ENCODE data around the gene DCST2. TPM values are rescaled to one million over a fixed set of nuclear protein-coding genes. Genes with fewer than 3 reads are reported as not detected.

Gene DCST2
- total and polyA plus RNA-seq, 10 of the 15 experiments (the other 5 are each of a cell fraction or from before 2014, with no cell fraction given) = 0.33 to 0.41 (median 0.36) TPM; not detected in 7

DNA sequence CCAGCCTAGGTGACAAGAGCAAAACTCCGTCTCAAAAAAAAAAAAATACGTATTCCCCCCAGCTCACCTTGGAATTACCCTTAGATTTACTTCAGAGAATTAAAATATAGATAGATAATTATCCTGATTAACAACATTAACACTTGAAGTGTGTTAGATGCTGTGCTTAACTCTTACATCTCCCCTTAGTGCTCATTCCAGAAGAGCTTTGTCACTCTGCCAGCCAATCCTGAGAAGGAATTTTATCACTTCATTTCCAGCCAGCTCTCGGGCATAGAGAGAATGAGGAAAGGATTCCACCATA, 61.4 kb downstream of the DCST2 start:
- no peak for DNase-seq (ENCODE audit: low read depth, low spot score)
- ChIA-PET RAD21 (ENCODE audit: unreplicated experiment) (interaction anchor here (0.9 to 2.8 kb wide), 4 partner anchors 11 to 27 kb away, joined by 3 to 20 read pairs (median 9); partner anchors contain the start of genes FLAD1 and PYGO2), POLR2A (interaction anchor here (0.6 to 9.8 kb wide), 7 partner anchors 11 to 301 kb away, joined by 3 to 140 read pairs (median 4); partner anchors contain the start of genes CLK2, FLAD1, PBXIP1 and PMVK), SMC1A (ENCODE audit: uncharacterized antibody, unreplicated experiment) (interaction anchor here (1.4 to 3.2 kb wide), 4 partner anchors 11 to 102 kb away, joined by 3 to 21 read pairs (median 5); partner anchors contain the start of genes FLAD1, KCNN3 and PBXIP1), CTCF (interaction anchor here (0.6 to 20.6 kb wide), 8 partner anchors 10 to 45 kb away, joined by 3 to 226 read pairs (median 4); partner anchors contain the start of genes LENEP, PBXIP1, PYGO2 and ZBTB7B)
- Histone ChIP-seq H3K4me1 (ENCODE audit: control insufficient read depth, insufficient read depth, low read length) (peaks cover 28% of the 10 kb centered on the region), H3K27me3 (replicated peaks in 1 of 2; ENCODE audit: control insufficient read depth in 2 of 2, insufficient read depth in 2 of 2, low read length in 1 of 2) (no peaks in the 10 kb centered on the region), H3K4me2 (ENCODE audit: control insufficient read depth, insufficient read depth) (peak overlapping the region; percentile 88), H3K9ac (ENCODE audit: control insufficient read depth, insufficient read depth, low read length) (no peak overlapping the region), H3K79me2 (ENCODE audit: control insufficient read depth, insufficient read depth, low read length) (peaks cover 65% of the 10 kb centered on the region), H4K20me1 (ENCODE audit: control insufficient read depth, insufficient read depth) (no peaks in the 10 kb centered on the region), H3K27ac (ENCODE audit: control insufficient read depth, insufficient read depth) (no peak overlapping the region), H3K9me3 (replicated peaks; ENCODE audit: control insufficient read depth, insufficient read depth, low read length) (no peaks in the 10 kb centered on the region), H2AFZ (ENCODE audit: control insufficient read depth, low read depth, low read length) (no peak overlapping the region), H3K36me3 (ENCODE audit: control insufficient read depth in 2 of 2, insufficient read depth in 2 of 2, low read length in 1 of 2) (peaks cover 4 to 8% of the 10 kb centered on the region in 2 experiments; a peak in 3 of 4 replicates), H3K4me3 (no peak overlapping the region)
- no peak for ATAC-seq
- intact Hi-C loops (cut with micrococcal nuclease; ENCODE audit: unreplicated experiment) (loop anchor here (5.0 kb wide), 1 partner anchor 90 kb away; the partner anchor contains the start of gene EFNA4), in situ Hi-C loops (cut with MboI) (no loop called here)
- TF ChIP-seq POU2F2 (IDR thresholded peaks at IDR 0.05; ENCODE audit: borderline replicate concordance, low read depth, low read length) = no peak
- TF ChIP-seq CHD4 (IDR thresholded peaks at IDR 0.05) = no peak
- TF ChIP-seq ZNF274 (IDR thresholded peaks at IDR 0.05; ENCODE audit: insufficient read depth, insufficient read length) = no peak
- TF ChIP-seq, protein P1, sequence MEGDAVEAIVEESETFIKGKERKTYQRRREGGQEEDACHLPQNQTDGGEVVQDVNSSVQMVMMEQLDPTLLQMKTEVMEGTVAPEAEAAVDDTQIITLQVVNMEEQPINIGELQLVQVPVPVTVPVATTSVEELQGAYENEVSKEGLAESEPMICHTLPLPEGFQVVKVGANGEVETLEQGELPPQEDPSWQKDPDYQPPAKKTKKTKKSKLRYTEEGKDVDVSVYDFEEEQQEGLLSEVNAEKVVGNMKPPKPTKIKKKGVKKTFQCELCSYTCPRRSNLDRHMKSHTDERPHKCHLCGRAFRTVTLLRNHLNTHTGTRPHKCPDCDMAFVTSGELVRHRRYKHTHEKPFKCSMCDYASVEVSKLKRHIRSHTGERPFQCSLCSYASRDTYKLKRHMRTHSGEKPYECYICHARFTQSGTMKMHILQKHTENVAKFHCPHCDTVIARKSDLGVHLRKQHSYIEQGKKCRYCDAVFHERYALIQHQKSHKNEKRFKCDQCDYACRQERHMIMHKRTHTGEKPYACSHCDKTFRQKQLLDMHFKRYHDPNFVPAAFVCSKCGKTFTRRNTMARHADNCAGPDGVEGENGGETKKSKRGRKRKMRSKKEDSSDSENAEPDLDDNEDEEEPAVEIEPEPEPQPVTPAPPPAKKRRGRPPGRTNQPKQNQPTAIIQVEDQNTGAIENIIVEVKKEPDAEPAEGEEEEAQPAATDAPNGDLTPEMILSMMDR (IDR thresholded peaks at IDR 0.05 in 2 of 3, conservative IDR thresholded peaks at IDR 0.05 in 1 of 3; ENCODE audit: control insufficient read depth in 2 of 3, extremely low read depth in 1 of 3, insufficient read depth in 1 of 3, low read depth in 3 of 3, low read length in 3 of 3) = no peak
- no peak for FAIRE-seq
- 97% methylated on average over 3 of the region's 3 CpGs for WGBS (ENCODE audit: insufficient coverage, insufficient replicate concordance, low lambda C conversion rate, missing lambda C conversion rate)
- BruUV-seq (replicated peaks) = no TSS peak
